ENCODE measurements around the gene SGTA. TPM values are rescaled to one million over a fixed set of nuclear protein-coding genes. Genes with fewer than 3 reads are reported as not detected.

SGTA gene
- total and polyA plus RNA-seq, 9 of the 15 experiments (the other 6 are each of a cell fraction or from before 2014, with no cell fraction given): 1.4 to 110 (median 49.9) TPM

DNA sequence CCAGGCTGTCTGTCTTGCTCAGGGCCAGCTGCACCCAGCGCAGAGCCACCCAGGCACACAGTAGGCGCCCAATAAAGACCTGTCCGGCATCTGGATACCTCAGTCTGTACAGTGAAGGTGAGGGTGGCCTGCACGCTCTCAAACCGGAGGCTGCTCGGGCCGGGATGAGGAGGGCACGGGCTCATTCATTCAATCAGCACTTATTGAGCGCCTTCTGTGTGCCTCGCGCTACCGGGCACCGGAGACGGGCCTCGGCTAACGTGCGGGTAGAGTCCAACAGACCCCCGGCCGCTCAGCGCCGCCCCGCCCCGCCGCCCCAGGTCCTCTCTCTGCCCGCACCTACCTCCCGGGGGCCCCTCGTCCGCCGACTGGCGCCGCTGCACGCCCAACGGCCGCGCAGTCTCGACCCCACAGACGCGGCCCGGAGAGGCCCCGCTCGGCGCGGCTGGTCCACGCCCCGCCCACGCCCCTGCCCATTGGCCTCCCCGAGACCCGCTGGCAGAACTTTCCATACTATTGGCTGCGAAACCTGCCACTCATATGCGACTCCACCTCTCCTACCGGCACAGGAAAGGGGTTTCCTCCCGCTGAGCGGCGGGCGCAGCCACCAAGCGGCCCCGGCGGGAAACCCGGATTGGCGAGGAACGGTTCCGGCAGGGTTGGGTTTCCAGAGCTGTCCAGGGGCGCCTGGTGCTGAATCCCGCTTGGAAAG is 43.3 kb downstream of the SGTA start, which contains the start of gene SLC39A3 (continued):
- TF ChIP-seq, protein P1, sequence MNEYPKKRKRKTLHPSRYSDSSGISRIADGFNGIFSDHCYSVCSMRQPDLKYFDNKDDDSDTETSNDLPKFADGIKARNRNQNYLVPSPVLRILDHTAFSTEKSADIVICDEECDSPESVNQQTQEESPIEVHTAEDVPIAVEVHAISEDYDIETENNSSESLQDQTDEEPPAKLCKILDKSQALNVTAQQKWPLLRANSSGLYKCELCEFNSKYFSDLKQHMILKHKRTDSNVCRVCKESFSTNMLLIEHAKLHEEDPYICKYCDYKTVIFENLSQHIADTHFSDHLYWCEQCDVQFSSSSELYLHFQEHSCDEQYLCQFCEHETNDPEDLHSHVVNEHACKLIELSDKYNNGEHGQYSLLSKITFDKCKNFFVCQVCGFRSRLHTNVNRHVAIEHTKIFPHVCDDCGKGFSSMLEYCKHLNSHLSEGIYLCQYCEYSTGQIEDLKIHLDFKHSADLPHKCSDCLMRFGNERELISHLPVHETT (CRISPR knock-in tag; conservative IDR thresholded peaks at IDR 0.05 in 1 of 2, IDR thresholded peaks at IDR 0.05 in 1 of 2): peak in 1 of 2 experiments; percentile 94; a peak in 2 of 4 replicates
- TF ChIP-seq, protein P2, sequence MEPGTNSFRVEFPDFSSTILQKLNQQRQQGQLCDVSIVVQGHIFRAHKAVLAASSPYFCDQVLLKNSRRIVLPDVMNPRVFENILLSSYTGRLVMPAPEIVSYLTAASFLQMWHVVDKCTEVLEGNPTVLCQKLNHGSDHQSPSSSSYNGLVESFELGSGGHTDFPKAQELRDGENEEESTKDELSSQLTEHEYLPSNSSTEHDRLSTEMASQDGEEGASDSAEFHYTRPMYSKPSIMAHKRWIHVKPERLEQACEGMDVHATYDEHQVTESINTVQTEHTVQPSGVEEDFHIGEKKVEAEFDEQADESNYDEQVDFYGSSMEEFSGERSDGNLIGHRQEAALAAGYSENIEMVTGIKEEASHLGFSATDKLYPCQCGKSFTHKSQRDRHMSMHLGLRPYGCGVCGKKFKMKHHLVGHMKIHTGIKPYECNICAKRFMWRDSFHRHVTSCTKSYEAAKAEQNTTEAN (CRISPR knock-in tag; IDR thresholded peaks at IDR 0.05): peak; percentile 90
- TF ChIP-seq FOXP1 (CRISPR knock-in tag; IDR thresholded peaks at IDR 0.05): peak; percentile 98
- peak; percentile 91 for TF ChIP-seq RBFOX2 (IDR thresholded peaks at IDR 0.05; ENCODE audit: low read depth, low read length)
- no peak for TF ChIP-seq SRSF9 (IDR thresholded peaks at IDR 0.05; ENCODE audit: borderline replicate concordance, low read depth, low read length)
- peak; percentile 46 for TF ChIP-seq SETDB1 (IDR thresholded peaks at IDR 0.05; ENCODE audit: low read length)
- TF ChIP-seq KAT7 (CRISPR knock-in tag; IDR thresholded peaks at IDR 0.05; ENCODE audit: borderline replicate concordance): 0 out of 2 replicates have a peak, but pooled peaks have one; percentile 71
- peak; percentile 78 for TF ChIP-seq C11orf30 (IDR thresholded peaks at IDR 0.05; ENCODE audit: low read depth)
- TF ChIP-seq CREM (IDR thresholded peaks at IDR 0.05; ENCODE audit: low read depth): peak; percentile 56; the same call in 1 of the 2 replicates
- TF ChIP-seq RBM22 (IDR thresholded peaks at IDR 0.05; ENCODE audit: low read depth, low read length, poor library complexity, severe bottlenecking): peak; percentile 84
- TF ChIP-seq, protein P3, sequence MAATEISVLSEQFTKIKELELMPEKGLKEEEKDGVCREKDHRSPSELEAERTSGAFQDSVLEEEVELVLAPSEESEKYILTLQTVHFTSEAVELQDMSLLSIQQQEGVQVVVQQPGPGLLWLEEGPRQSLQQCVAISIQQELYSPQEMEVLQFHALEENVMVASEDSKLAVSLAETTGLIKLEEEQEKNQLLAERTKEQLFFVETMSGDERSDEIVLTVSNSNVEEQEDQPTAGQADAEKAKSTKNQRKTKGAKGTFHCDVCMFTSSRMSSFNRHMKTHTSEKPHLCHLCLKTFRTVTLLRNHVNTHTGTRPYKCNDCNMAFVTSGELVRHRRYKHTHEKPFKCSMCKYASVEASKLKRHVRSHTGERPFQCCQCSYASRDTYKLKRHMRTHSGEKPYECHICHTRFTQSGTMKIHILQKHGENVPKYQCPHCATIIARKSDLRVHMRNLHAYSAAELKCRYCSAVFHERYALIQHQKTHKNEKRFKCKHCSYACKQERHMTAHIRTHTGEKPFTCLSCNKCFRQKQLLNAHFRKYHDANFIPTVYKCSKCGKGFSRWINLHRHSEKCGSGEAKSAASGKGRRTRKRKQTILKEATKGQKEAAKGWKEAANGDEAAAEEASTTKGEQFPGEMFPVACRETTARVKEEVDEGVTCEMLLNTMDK (IDR thresholded peaks at IDR 0.05; ENCODE audit: borderline replicate concordance, insufficient read depth, low read depth, low read length, poor library complexity, severe bottlenecking): no peak
- TF ChIP-seq ZNF232 (CRISPR knock-in tag; IDR thresholded peaks at IDR 0.05): peak; percentile 92; the same call in 1 of the 2 replicates
- TF ChIP-seq, protein P4, sequence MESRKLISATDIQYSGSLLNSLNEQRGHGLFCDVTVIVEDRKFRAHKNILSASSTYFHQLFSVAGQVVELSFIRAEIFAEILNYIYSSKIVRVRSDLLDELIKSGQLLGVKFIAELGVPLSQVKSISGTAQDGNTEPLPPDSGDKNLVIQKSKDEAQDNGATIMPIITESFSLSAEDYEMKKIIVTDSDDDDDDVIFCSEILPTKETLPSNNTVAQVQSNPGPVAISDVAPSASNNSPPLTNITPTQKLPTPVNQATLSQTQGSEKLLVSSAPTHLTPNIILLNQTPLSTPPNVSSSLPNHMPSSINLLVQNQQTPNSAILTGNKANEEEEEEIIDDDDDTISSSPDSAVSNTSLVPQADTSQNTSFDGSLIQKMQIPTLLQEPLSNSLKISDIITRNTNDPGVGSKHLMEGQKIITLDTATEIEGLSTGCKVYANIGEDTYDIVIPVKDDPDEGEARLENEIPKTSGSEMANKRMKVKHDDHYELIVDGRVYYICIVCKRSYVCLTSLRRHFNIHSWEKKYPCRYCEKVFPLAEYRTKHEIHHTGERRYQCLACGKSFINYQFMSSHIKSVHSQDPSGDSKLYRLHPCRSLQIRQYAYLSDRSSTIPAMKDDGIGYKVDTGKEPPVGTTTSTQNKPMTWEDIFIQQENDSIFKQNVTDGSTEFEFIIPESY (CRISPR knock-in tag; IDR thresholded peaks at IDR 0.05): peak; percentile 92
- TF ChIP-seq HDAC2 (IDR thresholded peaks at IDR 0.05): peak; percentile 78
- TF ChIP-seq, protein P5, sequence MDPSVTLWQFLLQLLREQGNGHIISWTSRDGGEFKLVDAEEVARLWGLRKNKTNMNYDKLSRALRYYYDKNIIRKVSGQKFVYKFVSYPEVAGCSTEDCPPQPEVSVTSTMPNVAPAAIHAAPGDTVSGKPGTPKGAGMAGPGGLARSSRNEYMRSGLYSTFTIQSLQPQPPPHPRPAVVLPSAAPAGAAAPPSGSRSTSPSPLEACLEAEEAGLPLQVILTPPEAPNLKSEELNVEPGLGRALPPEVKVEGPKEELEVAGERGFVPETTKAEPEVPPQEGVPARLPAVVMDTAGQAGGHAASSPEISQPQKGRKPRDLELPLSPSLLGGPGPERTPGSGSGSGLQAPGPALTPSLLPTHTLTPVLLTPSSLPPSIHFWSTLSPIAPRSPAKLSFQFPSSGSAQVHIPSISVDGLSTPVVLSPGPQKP (CRISPR knock-in tag; IDR thresholded peaks at IDR 0.05): no peak
- TF ChIP-seq NELFE (IDR thresholded peaks at IDR 0.05; ENCODE audit: insufficient read depth, insufficient read length): no peak
- TF ChIP-seq FOS (IDR thresholded peaks at IDR 0.05; ENCODE audit: extremely low read depth, insufficient read length): peak; percentile 93
- peak; percentile 90 for TF ChIP-seq ZNF175 (CRISPR knock-in tag; IDR thresholded peaks at IDR 0.05; ENCODE audit: low read depth)

All from K562 (cell line).